GM10266 (cell line): ENCODE data around the gene PROC.

Experiments used
- DNase-seq: peaks from one replicate; pipeline ENCODE4 v3.0.0; 2012; ENCODE audit errors: extremely low spot score
- TF ChIP-seq, protein P1 (sequence below): IDR thresholded peaks from 2 replicates; pipeline ENCODE4 v1.5.1; 2012; ENCODE audit warnings: mild to moderate bottlenecking, low read depth; ENCODE audit not compliant: control insufficient read depth, insufficient read depth; ENCODE audit errors: missing control alignments

PROC gene

GRCh38 chr2:127397568-127398238 lies 20.5 kb upstream of the PROC start:
- DNase-seq: no peak
- TF ChIP-seq, protein P1, sequence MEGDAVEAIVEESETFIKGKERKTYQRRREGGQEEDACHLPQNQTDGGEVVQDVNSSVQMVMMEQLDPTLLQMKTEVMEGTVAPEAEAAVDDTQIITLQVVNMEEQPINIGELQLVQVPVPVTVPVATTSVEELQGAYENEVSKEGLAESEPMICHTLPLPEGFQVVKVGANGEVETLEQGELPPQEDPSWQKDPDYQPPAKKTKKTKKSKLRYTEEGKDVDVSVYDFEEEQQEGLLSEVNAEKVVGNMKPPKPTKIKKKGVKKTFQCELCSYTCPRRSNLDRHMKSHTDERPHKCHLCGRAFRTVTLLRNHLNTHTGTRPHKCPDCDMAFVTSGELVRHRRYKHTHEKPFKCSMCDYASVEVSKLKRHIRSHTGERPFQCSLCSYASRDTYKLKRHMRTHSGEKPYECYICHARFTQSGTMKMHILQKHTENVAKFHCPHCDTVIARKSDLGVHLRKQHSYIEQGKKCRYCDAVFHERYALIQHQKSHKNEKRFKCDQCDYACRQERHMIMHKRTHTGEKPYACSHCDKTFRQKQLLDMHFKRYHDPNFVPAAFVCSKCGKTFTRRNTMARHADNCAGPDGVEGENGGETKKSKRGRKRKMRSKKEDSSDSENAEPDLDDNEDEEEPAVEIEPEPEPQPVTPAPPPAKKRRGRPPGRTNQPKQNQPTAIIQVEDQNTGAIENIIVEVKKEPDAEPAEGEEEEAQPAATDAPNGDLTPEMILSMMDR: no peak

- TF ChIP-seq, protein P1: no peak
- peak; percentile 79 for DNase-seq
Measured at GRCh38 chr2:127398239-127398590, 20.0 kb upstream of the PROC start.

GRCh38 chr2:127400533-127400896 lies 17.7 kb upstream of the PROC start:
- DNase-seq: no peak
- TF ChIP-seq, protein P1: no peak

GRCh38 chr2:127400897-127401756 lies 17.1 kb upstream of the PROC start:
- TF ChIP-seq, protein P1: no peak
- DNase-seq: no peak

- TF ChIP-seq, protein P1: no peak
- no peak for DNase-seq
Measured at GRCh38 chr2:127401757-127402695, 16.2 kb upstream of the PROC start.

- DNase-seq: no peak
- TF ChIP-seq, protein P1: no peak
Measured at GRCh38 chr2:127403460-127403859, 14.8 kb upstream of the PROC start.
